GM19395 (cell line): ENCODE results near the gene MICU1.

ENCODE experiments used
- ATAC-seq: cut with Tn5 transposase; IDR thresholded peaks from one replicate; pipeline ENCODE4 v1.9.1; 2021; ENCODE audit warnings: mild to moderate bottlenecking, moderate library complexity; ENCODE audit not compliant: unreplicated experiment

The MICU1 gene

DNA sequence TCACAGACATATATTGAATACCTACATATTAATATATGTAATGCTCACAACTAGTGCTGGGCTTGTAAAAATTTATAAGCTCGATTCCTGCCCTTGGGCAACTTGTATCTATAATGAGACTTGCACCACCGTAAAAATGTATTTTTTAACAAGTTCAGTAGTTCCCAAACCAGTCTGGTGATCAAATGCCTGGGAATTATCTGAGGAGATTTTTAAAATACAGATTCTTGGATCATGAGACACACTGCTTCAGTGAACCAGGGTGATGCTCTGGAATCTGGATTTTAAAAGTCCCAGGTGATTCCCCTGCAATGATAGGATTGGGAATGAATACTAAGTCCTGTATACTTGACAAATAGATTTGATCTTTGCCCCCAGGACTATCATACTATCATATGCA, 4.3 kb upstream of the MICU1 start:
- no peak for ATAC-seq

DNA sequence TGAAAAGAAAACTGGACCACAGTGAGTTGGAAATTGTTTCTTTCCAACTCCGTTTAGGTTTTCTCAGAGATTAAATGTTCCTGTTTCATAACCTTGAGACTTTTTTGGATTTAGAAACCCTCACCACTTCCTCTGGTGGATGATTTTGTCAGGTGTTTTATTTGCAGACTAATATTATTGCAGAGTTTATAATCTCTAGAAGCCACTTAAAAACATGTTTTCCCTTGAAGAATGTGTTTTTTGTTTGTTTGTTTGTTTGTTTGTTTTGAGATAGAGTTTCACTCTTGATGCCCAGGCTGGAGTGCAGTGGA, 520 bp upstream of the MICU1 start:
- no peak for ATAC-seq

DNA sequence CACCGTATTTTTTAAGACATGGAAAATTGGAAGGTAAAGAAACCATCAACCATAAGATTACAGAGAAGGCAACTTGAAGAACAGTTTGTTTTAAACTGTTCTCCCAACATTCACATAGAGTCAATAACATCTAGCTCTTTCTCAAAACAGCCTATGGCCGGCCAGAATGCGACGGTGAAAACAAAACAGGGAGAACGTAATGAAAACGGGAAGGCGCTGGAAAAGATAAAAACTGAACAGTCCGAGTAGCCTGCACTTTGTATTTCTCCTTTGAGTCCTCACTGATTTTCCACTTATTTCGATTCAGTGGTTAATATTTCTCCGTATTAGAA, 637 bp downstream of the MICU1 start:
- ATAC-seq: no peak

DNA sequence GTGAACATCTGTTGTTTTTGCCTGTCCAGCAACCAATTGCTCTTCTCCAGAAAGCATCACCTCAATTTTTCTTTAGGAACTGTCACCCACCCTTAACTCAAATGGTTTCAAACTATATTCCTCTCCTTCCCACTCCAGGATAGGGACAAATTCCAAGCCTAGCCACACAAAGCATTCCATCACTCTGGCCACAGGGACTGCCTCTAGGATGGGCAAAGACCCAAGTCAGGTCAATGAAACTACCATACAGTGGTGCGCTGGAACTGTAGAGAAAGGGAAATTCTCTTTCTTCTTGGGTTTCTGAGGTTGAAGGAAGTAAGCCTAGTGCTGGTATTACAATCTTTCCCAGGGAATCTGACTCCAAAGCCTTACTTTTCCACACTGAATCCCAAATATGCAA, 3.6 kb downstream of the MICU1 start:
- no peak for ATAC-seq

DNA sequence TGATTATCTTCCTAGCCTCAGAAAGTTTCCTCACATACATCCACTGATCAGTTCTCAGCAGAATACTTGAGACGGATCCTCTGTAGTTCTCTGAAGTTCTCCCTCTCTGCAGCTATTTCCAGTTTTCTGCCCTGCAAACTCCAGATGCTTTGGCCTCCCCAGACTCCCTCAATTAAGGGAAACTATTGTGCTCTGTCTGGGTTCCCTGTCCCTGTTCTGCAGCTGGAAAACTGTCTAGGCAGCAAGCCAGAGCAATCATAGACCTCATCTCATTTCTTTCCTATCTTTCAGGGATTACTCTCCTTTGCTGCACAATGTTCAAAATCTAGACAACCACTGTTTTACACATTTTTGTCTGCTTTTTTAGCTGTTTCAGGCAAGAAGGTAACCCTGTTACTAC, 9.2 kb downstream of the MICU1 start:
- ATAC-seq: no peak

DNA sequence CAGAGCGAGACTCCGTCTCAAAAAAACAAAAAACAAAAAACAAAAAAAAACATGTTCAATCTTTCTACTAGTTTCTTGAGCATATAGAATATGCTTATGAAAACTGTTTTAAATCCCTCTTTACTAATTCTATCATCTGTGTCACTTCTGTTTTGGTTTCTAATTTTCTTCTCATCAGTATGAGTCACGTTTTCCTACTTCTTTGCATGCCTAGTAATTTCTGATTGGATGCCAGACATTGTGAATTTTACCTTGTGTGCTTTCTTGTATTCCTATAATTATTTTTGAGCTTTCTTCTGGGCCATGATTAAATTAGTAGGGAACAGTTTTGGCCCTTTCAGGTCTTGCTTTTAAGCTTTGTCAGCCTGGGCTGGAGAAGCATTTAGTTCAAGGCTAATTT, 9.9 kb downstream of the MICU1 start:
- no peak for ATAC-seq

DNA sequence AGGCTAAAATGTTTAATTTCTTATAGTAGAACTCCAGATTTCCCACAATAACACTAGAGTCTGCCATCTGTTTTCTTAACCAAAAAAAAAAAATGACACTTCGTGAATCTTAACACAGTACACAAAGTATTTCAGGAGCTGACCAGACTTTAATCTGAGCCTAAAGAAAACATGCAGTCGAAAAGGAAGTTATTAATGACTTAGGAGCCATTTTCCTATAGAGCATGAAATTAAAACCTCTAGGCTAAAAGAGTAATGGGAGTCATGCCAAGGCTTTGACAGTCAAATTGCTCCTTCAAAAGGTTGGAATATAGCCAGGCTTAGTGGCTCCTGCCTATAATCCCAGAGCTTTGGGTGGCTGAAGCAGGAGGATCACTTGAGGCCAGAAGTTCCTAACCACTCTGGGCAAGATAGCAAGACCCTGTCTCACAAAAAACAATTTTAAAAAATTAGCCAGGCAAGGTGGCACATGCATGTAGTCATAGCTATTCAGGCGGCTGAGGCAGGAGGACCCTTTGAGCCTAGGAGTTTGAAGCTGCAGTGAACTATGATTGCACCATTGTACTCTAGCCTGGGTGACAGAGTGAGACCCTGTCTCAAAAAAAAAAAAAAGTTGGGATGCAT, 13.6 kb downstream of the MICU1 start:
- no peak for ATAC-seq

DNA sequence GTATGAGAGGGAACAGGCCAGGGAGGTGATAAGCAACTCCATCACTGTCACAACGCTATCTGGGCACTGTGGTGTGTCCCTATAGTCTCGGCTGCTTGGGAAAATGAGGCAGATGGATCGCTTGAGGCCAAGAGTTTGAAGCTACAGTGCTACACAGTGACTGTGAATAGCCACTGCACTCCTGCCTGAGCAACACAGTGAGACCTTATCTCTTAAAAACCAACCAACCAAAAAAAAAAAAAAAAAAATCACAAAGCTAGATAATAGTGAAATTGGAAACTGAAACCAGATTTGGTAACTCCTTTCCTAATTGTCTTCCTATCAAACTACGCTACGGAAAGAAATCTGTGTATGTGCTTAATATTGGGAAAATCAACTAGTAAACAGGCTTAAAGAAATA, 14.1 kb downstream of the MICU1 start:
- no peak for ATAC-seq

DNA sequence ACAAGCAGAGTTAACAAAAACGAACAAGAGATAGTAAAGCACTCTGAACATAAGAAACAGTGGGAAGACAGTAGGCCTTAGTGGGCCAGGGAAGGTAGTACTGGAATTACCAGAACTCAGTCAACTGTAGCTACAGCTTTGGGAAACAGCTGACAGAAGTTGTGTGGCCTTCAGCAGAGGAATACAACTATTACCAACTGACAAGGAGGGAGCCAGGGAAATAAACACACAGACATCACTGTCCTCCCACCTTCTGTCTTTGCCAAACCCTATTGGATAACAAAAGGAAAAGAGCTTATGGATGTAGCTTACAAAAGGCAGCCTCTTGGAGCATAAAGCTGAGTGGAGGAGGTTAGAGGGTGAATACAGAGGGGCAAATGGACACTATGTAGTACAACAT, 15.4 kb downstream of the MICU1 start:
- ATAC-seq: no peak

DNA sequence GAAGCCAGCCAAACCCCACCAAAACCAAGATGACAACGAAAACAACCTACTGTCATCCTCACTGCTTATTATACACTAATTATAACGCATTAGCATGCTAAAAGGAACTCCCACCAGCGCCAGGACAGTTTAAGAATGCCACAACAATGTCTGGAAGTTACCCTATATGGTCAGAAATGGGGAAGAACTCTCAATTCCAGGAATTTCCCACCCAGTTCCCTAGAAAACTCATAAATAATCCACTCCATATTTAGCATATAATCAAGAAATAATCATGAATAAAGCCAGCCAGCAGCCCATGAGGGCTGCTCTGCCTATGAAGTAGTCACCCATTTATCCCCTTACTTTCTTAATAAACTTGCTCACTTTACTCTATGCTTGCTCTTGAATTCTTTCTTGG, 20.8 kb downstream of the MICU1 start:
- ATAC-seq: no peak

DNA sequence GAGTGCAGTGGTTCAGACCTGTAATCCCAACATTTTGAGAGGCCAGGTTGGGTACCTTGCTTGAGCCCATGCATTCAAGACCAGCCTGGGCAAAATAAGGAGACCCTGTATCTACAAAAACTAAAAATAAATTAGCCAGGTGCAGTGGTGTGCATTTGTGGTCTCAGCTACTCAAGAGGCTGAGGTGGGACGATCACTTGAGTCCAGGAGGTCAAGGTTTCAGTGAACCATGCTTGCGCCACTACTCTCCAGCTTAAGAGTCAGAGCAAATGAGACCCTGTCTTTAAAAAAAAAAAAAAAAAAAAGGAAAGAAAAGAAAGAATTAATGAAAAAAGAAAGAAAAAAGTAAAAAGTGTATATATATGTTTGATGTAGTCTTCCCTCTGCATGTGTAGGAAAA, 24.7 kb downstream of the MICU1 start:
- ATAC-seq: no peak

DNA sequence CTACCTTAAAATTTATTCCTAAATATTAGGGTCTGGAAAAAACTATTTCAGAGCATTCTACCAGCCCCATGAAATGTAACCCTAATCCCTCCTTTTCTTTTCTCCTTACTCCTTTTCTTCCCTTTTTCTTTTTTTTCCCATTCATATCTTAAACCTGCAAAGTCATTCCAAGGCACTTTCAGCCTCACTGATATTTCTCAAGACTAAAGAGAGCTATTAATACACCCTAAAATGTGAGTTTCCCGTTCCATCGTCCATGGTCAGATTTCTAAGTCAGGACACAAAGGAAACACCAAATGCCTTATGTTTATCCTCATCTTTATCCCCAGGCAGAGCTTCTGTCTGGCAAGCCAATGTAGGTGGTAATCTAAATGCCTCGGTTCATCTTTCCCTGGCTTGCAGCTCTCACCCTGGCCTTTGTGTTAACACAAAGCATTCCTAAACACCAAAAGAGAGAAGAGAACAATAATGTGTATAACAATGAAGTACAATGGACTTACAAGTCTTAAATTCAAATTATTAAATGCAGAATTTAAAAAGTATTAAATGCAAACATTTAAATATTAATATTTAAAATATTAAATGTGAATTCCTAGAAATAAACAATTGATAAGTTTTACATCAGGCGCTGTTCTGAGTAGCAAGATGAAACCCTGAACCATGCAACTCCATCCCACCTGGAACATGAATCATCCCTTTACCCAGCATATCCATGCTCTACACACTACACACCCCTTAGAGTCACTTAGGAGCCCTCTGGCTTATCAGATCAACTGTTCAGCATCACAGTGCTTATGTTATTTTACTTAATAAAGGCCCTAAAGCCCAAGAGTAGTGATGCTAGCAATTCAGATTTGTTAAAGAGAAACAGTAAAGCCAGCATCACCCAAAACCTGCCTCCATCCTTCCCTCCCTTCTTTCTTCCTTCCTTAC, 26.8 kb downstream of the MICU1 start:
- no peak for ATAC-seq

DNA sequence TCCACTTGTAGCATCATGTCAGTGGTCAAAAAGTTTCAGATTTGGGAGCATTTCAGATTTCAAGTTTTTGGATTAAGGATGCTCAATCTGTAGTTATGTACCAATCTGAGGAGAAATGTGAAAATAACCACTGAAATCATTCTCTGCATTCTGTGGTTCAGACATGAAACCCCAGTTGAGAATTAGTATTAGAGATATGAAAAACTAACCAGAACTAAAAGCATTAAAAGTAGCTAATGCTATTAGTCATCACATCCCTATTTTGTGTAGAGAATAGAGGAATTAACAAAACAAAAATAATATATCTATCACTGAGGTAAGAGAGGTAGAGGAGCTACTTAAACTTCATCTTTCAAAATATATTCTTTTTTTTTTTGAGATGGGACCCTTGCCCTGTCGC, 28.0 kb downstream of the MICU1 start:
- peak; percentile 84 for ATAC-seq

DNA sequence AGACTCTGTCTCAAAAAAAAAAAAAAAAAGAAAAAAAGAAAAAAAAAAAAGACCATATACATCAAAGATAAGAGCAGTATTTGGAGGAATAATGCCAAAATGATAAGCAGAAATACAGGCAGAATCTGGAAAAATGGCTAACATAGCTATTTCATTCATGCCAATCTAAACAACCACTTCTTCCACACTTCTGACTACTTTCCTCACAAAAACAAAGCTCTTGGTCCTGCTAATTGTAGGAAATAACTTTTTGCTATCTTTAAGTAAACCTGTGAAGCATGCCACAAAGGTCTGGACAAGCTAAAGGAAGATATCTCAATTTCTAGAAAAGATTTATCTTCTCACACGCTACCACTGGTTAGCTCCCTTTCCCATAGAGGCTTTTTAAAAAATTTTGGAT, 30.4 kb downstream of the MICU1 start:
- no peak for ATAC-seq

DNA sequence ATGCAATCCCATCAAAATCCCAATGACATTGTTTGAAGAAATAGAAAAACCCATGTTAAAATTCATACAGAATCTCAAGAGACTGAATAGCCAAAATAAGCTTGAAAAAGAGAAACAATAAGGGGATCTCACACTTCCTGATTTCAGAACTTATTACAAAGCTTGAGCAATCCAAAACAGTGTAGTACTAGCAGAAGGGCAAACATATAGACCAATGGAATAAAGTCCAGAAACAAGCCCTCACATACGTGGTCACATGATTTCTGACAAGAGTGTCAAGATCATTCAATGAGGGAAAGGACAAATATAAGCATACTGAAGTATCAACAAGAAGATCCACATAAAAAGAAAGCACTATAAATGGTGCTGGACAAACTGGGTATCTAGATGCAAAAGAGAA, 31.9 kb downstream of the MICU1 start:
- no peak for ATAC-seq

DNA sequence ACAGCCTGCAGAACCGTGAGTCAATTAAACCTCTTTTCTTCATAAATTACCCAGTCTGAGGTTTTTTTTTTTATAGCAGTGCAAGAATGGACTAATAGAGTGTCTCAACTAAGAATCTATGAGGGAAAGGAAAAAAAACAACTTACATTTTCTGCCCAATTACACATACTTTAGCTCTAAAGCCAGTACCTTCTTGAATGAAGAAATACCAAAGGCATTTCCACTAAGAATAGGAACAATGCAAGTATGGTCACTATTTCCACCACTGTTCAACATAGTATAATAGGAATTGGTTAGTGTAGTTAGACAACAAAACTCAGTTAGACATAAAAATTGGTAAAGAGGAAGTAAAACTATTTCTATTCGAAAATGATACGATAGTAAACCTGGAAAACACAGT, 37.6 kb downstream of the MICU1 start:
- no peak for ATAC-seq

DNA sequence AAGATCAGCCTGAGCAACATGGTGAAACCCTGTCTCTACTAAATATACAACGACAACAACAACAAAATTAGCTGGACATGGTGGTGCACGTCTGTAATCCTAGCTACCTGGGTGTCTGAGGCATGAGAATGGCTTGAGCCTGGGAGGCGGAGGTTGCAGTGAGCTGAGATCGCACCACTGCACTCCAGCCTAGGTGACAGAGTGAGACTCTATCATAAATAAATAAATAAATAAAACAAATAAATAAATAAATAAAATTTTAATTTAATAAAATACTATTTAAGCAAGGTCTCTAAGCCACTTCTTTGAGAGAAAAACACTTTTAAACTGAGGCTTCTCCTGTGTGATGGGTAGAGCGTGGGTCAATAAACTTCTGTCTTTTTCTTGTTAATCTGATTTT, 38.3 kb downstream of the MICU1 start:
- ATAC-seq: no peak

DNA sequence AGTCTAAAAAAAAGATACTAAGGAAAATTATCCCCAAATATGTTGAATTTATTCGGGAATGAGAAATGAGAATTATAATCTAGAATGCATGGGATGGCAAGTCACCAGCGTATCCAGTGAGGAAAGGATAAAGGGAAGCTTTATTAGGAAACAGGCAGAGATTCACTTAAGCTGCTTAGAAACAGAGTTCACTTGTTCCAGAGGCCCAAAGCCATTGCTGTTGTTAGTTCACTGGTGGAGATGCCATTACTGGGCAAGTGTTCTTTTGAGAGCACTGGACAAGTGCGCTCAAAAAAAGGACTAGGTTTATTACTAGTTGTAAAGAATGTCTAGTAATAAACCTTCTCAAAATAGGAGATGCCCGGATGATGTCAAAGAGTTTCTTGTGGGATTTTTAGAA, 51.2 kb downstream of the MICU1 start:
- no peak for ATAC-seq

DNA sequence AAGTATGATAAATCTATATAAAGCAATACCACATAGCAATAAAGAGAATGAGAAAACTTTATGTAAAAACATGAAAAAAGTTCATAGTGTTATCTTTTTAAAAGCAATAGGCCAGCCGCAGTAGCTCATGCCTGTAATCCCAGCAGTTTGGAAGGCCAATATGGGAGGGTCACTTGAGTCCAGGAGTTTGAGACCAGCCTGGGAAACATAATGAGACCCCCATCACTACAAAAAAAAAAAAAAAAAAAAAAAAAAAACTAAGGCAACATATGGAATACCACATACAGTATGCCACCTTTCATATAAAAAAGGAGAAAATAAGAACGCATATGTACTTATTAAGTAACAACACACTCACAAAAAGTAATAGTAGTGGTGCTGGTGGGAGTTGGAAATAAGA, 52.8 kb downstream of the MICU1 start:
- no peak for ATAC-seq

DNA sequence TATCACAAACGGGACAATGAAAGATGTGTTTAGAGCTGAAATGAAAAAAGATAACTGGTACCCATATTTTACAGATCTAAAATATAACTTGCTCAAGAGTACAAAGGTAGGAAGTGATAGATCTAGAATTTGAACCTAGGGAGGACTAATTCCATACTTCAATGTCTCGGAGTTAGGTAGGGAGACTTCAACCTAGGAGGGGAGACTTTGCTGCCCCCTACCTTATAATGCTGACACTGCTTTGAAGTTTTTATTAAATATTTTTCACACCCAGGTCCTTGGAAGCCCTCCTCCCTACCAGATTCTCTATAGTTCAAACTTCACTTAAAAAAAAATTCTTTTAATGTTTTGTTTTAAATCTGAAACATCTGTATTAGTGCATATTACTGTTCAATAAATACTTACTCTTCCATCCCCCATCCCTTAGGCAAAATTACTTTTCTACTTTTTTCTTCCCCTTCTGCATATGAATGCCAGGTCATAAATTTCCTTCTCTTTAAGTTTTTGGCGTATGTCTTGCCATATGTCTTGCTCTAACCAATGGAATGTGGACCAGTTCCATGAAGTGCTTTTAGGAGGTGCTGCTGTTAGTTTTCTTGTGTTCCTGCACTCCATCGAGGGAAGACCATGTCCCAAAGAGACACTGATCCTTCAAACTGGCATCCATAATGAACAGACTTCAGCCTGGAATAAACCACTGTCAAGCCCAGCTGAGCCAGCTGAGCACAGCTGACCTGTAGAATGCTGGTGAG, 57.8 kb downstream of the MICU1 start:
- ATAC-seq: no peak

DNA sequence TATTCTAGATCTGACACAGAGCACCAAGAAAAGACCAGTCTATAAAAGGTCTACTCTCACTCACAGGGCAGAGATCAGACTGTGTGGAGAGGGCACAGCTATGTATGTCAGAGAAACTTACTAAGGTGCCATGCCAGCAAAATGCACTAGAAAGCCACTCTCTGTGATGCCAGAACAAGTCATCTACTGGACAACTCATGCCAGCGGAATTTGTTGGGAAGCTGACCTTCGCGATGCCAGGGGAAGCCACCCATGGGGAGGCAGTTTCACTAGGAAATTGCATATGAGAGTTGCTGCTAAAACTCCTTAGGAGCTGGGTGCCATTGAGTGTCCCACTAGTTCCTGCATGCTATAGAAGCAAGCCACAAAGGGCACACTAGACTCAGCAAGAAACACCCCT, 58.5 kb downstream of the MICU1 start:
- no peak for ATAC-seq

DNA sequence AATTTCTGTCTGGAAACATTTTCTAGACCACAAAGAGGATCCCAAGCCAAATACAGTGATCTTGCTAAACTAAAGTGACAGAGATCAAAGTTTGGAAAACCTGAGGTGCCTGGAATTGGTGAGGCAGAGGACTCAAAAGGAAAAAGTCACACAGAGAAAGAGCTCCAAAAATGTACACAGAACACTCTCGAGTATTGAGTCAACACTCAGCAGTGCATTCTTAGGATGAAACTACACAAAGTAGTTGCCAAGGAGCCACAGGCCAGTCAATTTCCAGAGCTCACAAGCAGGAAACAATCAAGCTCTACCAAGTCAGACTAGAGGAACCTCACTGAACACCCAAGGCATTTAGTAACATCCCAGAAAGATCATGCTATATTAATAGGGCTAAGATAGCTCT, 61.3 kb downstream of the MICU1 start:
- ATAC-seq: no peak
